H1 (cell line): ENCODE measurements around the gene PTN. TPM values are rescaled to one million over a fixed set of nuclear protein-coding genes. Genes with fewer than 3 reads are reported as not detected.

ENCODE experiments used
- GABPA ChIP-seq: IDR thresholded peaks from 2 replicates; pipeline ENCODE4 v1.6.1; 2011; ENCODE audit warnings: mild to moderate bottlenecking, low read length, moderate library complexity, borderline replicate concordance; ENCODE audit not compliant: insufficient read depth
- KDM5A ChIP-seq: fragments of 200-600 bp; IDR thresholded peaks from 2 replicates; pipeline ENCODE4 v1.7.1; 2012; ENCODE audit warnings: mild to moderate bottlenecking, low read length, inconsistent platforms, mixed read lengths
- polyA plus RNA-seq, 7 experiments: library from polyadenylated mRNA; depleted of rRNA in 3 of 7; stranded (reverse) in 5 of 7; unstranded in 2 of 7; fragments of >200 nt in 5 of 7; fragments of 200-250 nt in 2 of 7; gene quantifications; 1 replicate in 5 of 7; 2 replicates in 1 of 7; 4 replicates in 1 of 7; pipeline versions ENCODE4 v1.2.1 to v1.2.3, GENCODE V29; 2011 to 2013; ENCODE audit warnings: missing spikeins in 2 of 7, mixed read lengths in 2 of 7
- total RNA-seq: library from RNA; stranded (reverse); fragmentation: NEBNext Ultra II Directional; extraction: Animal tissue kit (Norgen Biotek cat#: 25700); gene quantifications from 2 replicates; pipeline ENCODE4 v1.2.1, GENCODE V29; 2021

The PTN gene
- total and polyA plus RNA-seq, 2 of the 8 experiments (the other 6 are each of a cell fraction or from before 2014, with no cell fraction given), result 23.1 to 27.8 TPM

DNA sequence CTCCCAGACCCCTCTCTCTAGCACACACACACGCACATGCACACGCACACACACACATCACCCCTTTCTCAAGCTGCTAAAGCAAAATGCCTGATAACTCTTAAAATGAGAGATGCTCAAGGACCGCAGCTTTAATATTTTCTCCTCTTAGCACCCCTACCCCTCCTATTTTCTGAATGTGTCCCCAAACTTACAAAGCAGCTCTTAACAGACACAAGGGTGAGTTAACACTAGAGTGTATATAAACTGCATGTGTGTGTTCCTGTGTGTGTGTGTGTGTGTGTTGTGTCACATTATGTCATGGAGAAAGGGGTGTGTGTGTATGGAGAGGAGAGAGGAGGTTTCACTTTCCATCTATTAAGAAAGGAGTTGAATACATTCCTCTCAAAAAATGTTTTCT, 1.3 kb downstream of the PTN start (continued):
- TF ChIP-seq KDM5A, result no peak
- TF ChIP-seq GABPA, result no peak
